Esophagus (tissue), 2 donors: ENCODE measurements around the gene MLN. TPM values are rescaled to one million over a fixed set of nuclear protein-coding genes. Genes with fewer than 3 reads are reported as not detected.

Source experiments
- H3K27ac ChIP-seq, 2 donors: one replicate each; pipeline ENCODE4 v1.5.1; 2013; ENCODE audit warnings: low read depth in 2 of 2, mild to moderate bottlenecking in 2 of 2, inconsistent platforms in 1 of 2, low read length in 1 of 2, moderate library complexity in 1 of 2
- H3K27me3 ChIP-seq, 2 donors: one replicate each; pipeline ENCODE4 v1.6.1; 2013; ENCODE audit warnings: low read length in 2 of 2, control low read depth in 1 of 2, mild to moderate bottlenecking in 1 of 2; ENCODE audit not compliant: insufficient read depth in 2 of 2, control insufficient read depth in 1 of 2
- H3K36me3 ChIP-seq, 2 donors: one replicate each; pipeline ENCODE4 v1.6.1; 2013; ENCODE audit warnings: low read length in 1 of 2; ENCODE audit not compliant: control insufficient read depth in 2 of 2, insufficient read depth in 2 of 2
- H3K4me1 ChIP-seq, 2 donors: one replicate each; pipeline ENCODE4 v1.6.1; 2013; ENCODE audit warnings: low read length in 1 of 2; ENCODE audit not compliant: control insufficient read depth in 2 of 2, insufficient read depth in 2 of 2
- H3K4me3 ChIP-seq, 2 donors: one replicate each; pipeline ENCODE4 v1.5.1; 2013; ENCODE audit warnings: low read length in 2 of 2, mild to moderate bottlenecking in 2 of 2, low read depth in 1 of 2, moderate library complexity in 1 of 2
- H3K9me3 ChIP-seq, 2 donors: one replicate each; pipeline ENCODE4 v1.6.1; 2013; ENCODE audit warnings: mild to moderate bottlenecking in 2 of 2, low read depth in 1 of 2, low read length in 1 of 2, moderate library complexity in 1 of 2; ENCODE audit not compliant: control insufficient read depth in 2 of 2, insufficient read depth in 1 of 2
- WGBS, 2 donors: extraction: QIAGEN DNeasy Blood & Tissue Kit; methylation state at CpG; one replicate each; pipeline ENCODE4 v1.1.7; 2013; 5-methylcytosine and 5-hydroxymethylcytosine counted together
- polyA plus RNA-seq, 2 donors: library from polyadenylated mRNA; stranded (reverse); fragments of 200-250 nt; gene quantifications; one replicate each; pipeline ENCODE4 v1.2.3, GENCODE V29; 2013
- donor health status: healthy with polysubstance abuse.
- donor health status: Bipolar disorder and iron deficiency.

The MLN gene
- polyA plus RNA-seq, 2 donors: not detected

- Histone ChIP-seq H3K4me3 (no peak overlapping the region), H3K27me3 (no peaks in the 10 kb centered on the region), H3K36me3 (no peaks in the 10 kb centered on the region), H3K9me3 (no peaks in the 10 kb centered on the region), H3K4me1 (no peaks in the 10 kb centered on the region), H3K27ac (no peak overlapping the region)
- 77 to 86% methylated on average over 2 of the region's 2 CpGs for WGBS, 2 donors
These were observed 42.3 kb downstream of the MLN start for GRCh38 chr6:33761581-33761921.

GRCh38 chr6:33759887-33760629 is 43.7 kb downstream of the MLN start:
- Histone ChIP-seq H3K9me3 (no peaks in the 10 kb centered on the region), H3K27me3 (no peaks in the 10 kb centered on the region), H3K36me3 (no peaks in the 10 kb centered on the region), H3K27ac (no peak overlapping the region), H3K4me3 (no peak overlapping the region), H3K4me1 (no peaks in the 10 kb centered on the region)
- WGBS, 2 donors: 87% methylated on average over 9 of the region's 9 CpGs

- no peaks in the 10 kb centered on the region for H3K36me3 ChIP-seq
- 39 to 42% methylated on average over 7 of the region's 7 CpGs for WGBS, 2 donors
- no peak overlapping the region for H3K4me3 ChIP-seq
- no peaks in the 10 kb centered on the region for H3K27me3 ChIP-seq
- H3K9me3 ChIP-seq: no peaks in the 10 kb centered on the region
- no peak overlapping the region for H3K27ac ChIP-seq
- no peaks in the 10 kb centered on the region for H3K4me1 ChIP-seq
These were observed 45.0 kb downstream of the MLN start for GRCh38 chr6:33758815-33759216.

GRCh38 chr6:33757906-33758305 is 45.9 kb downstream of the MLN start:
- Histone ChIP-seq H3K9me3 (no peaks in the 10 kb centered on the region), H3K27ac (no peak overlapping the region), H3K27me3 (no peaks in the 10 kb centered on the region), H3K4me3 (no peak overlapping the region), H3K4me1 (no peaks in the 10 kb centered on the region), H3K36me3 (no peaks in the 10 kb centered on the region)
- WGBS, 2 donors: 78 to 86% methylated on average over 10 of the region's 10 CpGs

- H3K9me3 ChIP-seq: no peaks in the 10 kb centered on the region
- WGBS, 2 donors: 78 to 81% methylated on average over 3 of the region's 3 CpGs
- H3K4me1 ChIP-seq: peaks cover 2 to 4% of the 10 kb centered on the region in 2 donors
- no peaks in the 10 kb centered on the region for H3K36me3 ChIP-seq
- H3K27me3 ChIP-seq: no peaks in the 10 kb centered on the region
- H3K27ac ChIP-seq: no peak overlapping the region
- no peak overlapping the region for H3K4me3 ChIP-seq
These were observed 46.7 kb downstream of the MLN start for GRCh38 chr6:33757113-33757512.

GRCh38 chr6:33756211-33756954 is 47.4 kb downstream of the MLN start:
- Histone ChIP-seq H3K27ac (no peak overlapping the region), H3K4me1 (peaks cover 5 to 7% of the 10 kb centered on the region in 2 donors), H3K4me3 (no peak overlapping the region), H3K36me3 (no peaks in the 10 kb centered on the region), H3K9me3 (no peaks in the 10 kb centered on the region), H3K27me3 (no peaks in the 10 kb centered on the region)
- WGBS, 2 donors: 81 to 83% methylated on average over 12 of the region's 12 CpGs

GRCh38 chr6:33755070-33755869 is 48.5 kb downstream of the MLN start:
- H3K4me3 ChIP-seq: no peak overlapping the region
- H3K27ac ChIP-seq: no peak overlapping the region
- peaks cover 5 to 7% of the 10 kb centered on the region in 2 donors for H3K4me1 ChIP-seq
- H3K36me3 ChIP-seq: no peaks in the 10 kb centered on the region
- 78 to 82% methylated on average over 13 of the region's 13 CpGs for WGBS, 2 donors
- H3K27me3 ChIP-seq: no peaks in the 10 kb centered on the region
- H3K9me3 ChIP-seq: no peaks in the 10 kb centered on the region

GRCh38 chr6:33754222-33754621 is 49.6 kb downstream of the MLN start:
- no peaks in the 10 kb centered on the region for H3K36me3 ChIP-seq
- 85 to 87% methylated on average over 11 of the region's 11 CpGs for WGBS, 2 donors
- H3K4me1 ChIP-seq: peaks cover 5 to 7% of the 10 kb centered on the region in 2 donors
- H3K9me3 ChIP-seq: no peaks in the 10 kb centered on the region
- H3K4me3 ChIP-seq: no peak overlapping the region
- H3K27ac ChIP-seq: no peak overlapping the region
- H3K27me3 ChIP-seq: no peaks in the 10 kb centered on the region

GRCh38 chr6:33752646-33753015 is 51.2 kb downstream of the MLN start:
- Histone ChIP-seq H3K9me3 (no peaks in the 10 kb centered on the region), H3K4me3 (no peak overlapping the region), H3K36me3 (no peaks in the 10 kb centered on the region), H3K27ac (no peak overlapping the region), H3K4me1 (peaks cover 5 to 7% of the 10 kb centered on the region in 2 donors), H3K27me3 (no peaks in the 10 kb centered on the region)
- 96% methylated on average over 1 of the region's 1 CpG for WGBS, 2 donors
